K562 (cell line): ENCODE measurements around the gene RPS17. TPM values are rescaled to one million over a fixed set of nuclear protein-coding genes. Genes with fewer than 3 reads are reported as not detected.
A peak's percentile ranks its signal among the peaks of the same experiment; 100 is the strongest.
"Not testable (repeated sequence)": the region's sequence is repeated elsewhere in the genome, so short reads cannot be mapped to it uniquely, and the experiment has no call there.

Experiments
- ATAC-seq: fragments of 200-7000 bp; cut with Tn5 transposase; 3 replicates; pipeline ENCODE4 v1.9.1; 2020; ENCODE audit warnings: moderate library complexity
- BruUV-seq: library from RNA; stranded (reverse); fragments of 400-500 nt; replicated peaks from 2 replicates; lab custom pipeline; 2021; lab: Mats Ljungman, UMichigan
- CTCF ChIA-PET: fragments of 300-600 bp; formaldehyde crosslinking; extraction: SDS; loops from one replicate; lab custom pipeline; 2021; ENCODE audit warnings: low intra/inter-chr PET ratio; lab: Yijun Ruan, JAX
- POLR2A ChIA-PET: fragments of 300-600, 350-650 bp; sonication (Branson Sonifier 250); formaldehyde crosslinking; extraction: SDS; loops from one replicate; lab custom pipeline; 2021; ENCODE audit warnings: antibody characterized with exemption, inconsistent platforms; lab: Yijun Ruan, JAX
- DNase-seq, 4 experiments: peaks; one replicate each; pipeline versions ENCODE4 v3.0.0 to v3.0.0-alpha.2; 2011 to 2018; ENCODE audit warnings: low spot score in 3 of 4, mixed read lengths in 3 of 4; ENCODE audit errors: extremely low read depth in 1 of 4
- FAIRE-seq: peaks from 2 replicates; lab custom pipeline; 2011; peaks lifted over from hg19 to GRCh38; lab: Jason Lieb, UNC
- H2AFZ ChIP-seq: 2 replicates; pipeline ENCODE4 v1.6.0; 2011; ENCODE audit warnings: low read depth, low read length, control low read depth, inconsistent platforms
- H3K27ac ChIP-seq: fragments of 200-600 bp; 3 replicates; pipeline ENCODE4 v1.8.0; 2011; ENCODE audit warnings: low read depth, mild to moderate bottlenecking, control low read depth, inconsistent platforms, low read length, moderate library complexity, mixed read lengths; ENCODE audit errors: extremely low read depth
- H3K27me3 ChIP-seq, 2 experiments: fragments of 300-600 bp in 1 of 2; 2 replicates in 1 of 2; 3 replicates in 1 of 2; pipeline versions ENCODE4 v1.6.0 to v1.8.0; 2011; ENCODE audit warnings: inconsistent platforms in 2 of 2, low read length in 2 of 2, mild to moderate bottlenecking in 1 of 2, mixed read lengths in 1 of 2, moderate library complexity in 1 of 2; ENCODE audit not compliant: control insufficient read depth in 2 of 2, insufficient read depth in 2 of 2
- H3K36me3 ChIP-seq: fragments of 300-600 bp; 3 replicates; pipeline ENCODE4 v1.8.0; 2011; ENCODE audit warnings: mild to moderate bottlenecking, low read length, inconsistent platforms; ENCODE audit not compliant: control insufficient read depth, insufficient read depth
- H3K4me1 ChIP-seq, 2 experiments: fragments of 200-600 bp in 1 of 2; replicated peaks in 1 of 2; 2 replicates in 1 of 2; 3 replicates in 1 of 2; pipeline versions ENCODE4 v1.5.1 to v1.8.0; 2011; ENCODE audit warnings: inconsistent platforms in 2 of 2, low read length in 2 of 2, mild to moderate bottlenecking in 1 of 2, mixed read lengths in 1 of 2, moderate library complexity in 1 of 2; ENCODE audit not compliant: control insufficient read depth in 2 of 2, insufficient read depth in 2 of 2
- H3K4me2 ChIP-seq: 2 replicates; pipeline ENCODE4 v1.6.1; 2011; ENCODE audit warnings: low read length, control low read depth, inconsistent platforms, mixed read lengths; ENCODE audit not compliant: insufficient read depth
- H3K4me3 ChIP-seq: fragments of 200-600 bp; sonication (generic), shearing (Covaris generic); 2 replicates; pipeline ENCODE4 v1.5.1; 2016; ENCODE audit warnings: control low read depth, inconsistent platforms
- H3K79me2 ChIP-seq: fragments of 200-600 bp; 3 replicates; pipeline ENCODE4 v1.8.0; 2011; ENCODE audit warnings: low read length, inconsistent platforms; ENCODE audit not compliant: control insufficient read depth, insufficient read depth
- H3K9ac ChIP-seq, 2 experiments: 2 replicates each; pipeline versions ENCODE4 v1.6.0 to v1.6.1; 2011; ENCODE audit warnings: low read depth in 2 of 2, low read length in 2 of 2, control low read depth in 1 of 2, inconsistent platforms in 1 of 2, mild to moderate bottlenecking in 1 of 2, mixed read lengths in 1 of 2; ENCODE audit not compliant: insufficient read depth in 1 of 2
- H3K9me1 ChIP-seq: one replicate; pipeline ENCODE4 v1.6.0; 2011; ENCODE audit warnings: inconsistent platforms, mild to moderate bottlenecking, low read length, moderate library complexity; ENCODE audit not compliant: control insufficient read depth, insufficient read depth
- H3K9me3 ChIP-seq: replicated peaks from 2 replicates; pipeline ENCODE4 v1.5.1; 2011; ENCODE audit warnings: low read depth, low read length, inconsistent platforms; ENCODE audit not compliant: control insufficient read depth, insufficient read depth
- H4K20me1 ChIP-seq: replicated peaks from 2 replicates; pipeline ENCODE4 v1.6.1; 2011; ENCODE audit warnings: low read length, inconsistent platforms, mixed read lengths; ENCODE audit not compliant: control insufficient read depth, insufficient read depth
- ARID1B ChIP-seq: fragments of 450-650 bp; IDR thresholded peaks from 2 replicates; pipeline ENCODE4 v1.6.1; 2016; ENCODE audit warnings: antibody characterized with exemption, mild to moderate bottlenecking, inconsistent platforms
- ARID2 ChIP-seq: fragments of 450-650 bp; IDR thresholded peaks from 2 replicates; pipeline ENCODE4 v1.6.1; 2017; ENCODE audit warnings: antibody characterized with exemption, mild to moderate bottlenecking
- EHMT2 ChIP-seq: fragments of 450-650 bp; IDR thresholded peaks from 2 replicates; pipeline ENCODE4 v1.6.1; 2018; ENCODE audit warnings: antibody characterized with exemption
- HBP1 ChIP-seq: fragments of 450-650 bp; formaldehyde crosslinking; IDR thresholded peaks from 2 replicates; pipeline ENCODE4 v1.4.0; 2022; ENCODE audit warnings: missing genetic modification characterization
- HDGF ChIP-seq: fragments of 450-650 bp; IDR thresholded peaks from 2 replicates; pipeline ENCODE4 v1.6.1; 2016
- MLLT1 ChIP-seq, 2 experiments: fragments of 450-650 bp; IDR thresholded peaks; 2 replicates each; pipeline ENCODE4 v1.6.1; 2016
- MTA1 ChIP-seq: fragments of 450-650 bp; IDR thresholded peaks from 2 replicates; pipeline ENCODE4 v1.6.1; 2017; ENCODE audit warnings: borderline replicate concordance
- SMARCA4 ChIP-seq: fragments of 450-650 bp; IDR thresholded peaks from 2 replicates; pipeline ENCODE4 v1.6.1; 2016
- ZNF512 ChIP-seq: IDR thresholded peaks from 2 replicates; pipeline ENCODE4 v1.6.1; 2016; ENCODE audit warnings: missing genetic modification characterization, missing compliant biosample characterization
- WGBS: fragments of 100-300 bp; shearing (Covaris generic); methylation state at CpG from one replicate; pipeline ENCODE4 v1.1.6; 2016; ENCODE audit warnings: low coverage, mixed read lengths; ENCODE audit not compliant: insufficient coverage; ENCODE audit errors: missing lambda C conversion rate; 5-methylcytosine and 5-hydroxymethylcytosine counted together
- in situ Hi-C: fragments of 300-500 bp; cut with MboI; formaldehyde crosslinking; loops from 4 replicates; pipeline ENCODE4 v1.15.0; 2018; ENCODE audit warnings: inconsistent platforms, mixed read lengths
- intact Hi-C: fragments of 100-400 bp; cut with micrococcal nuclease; formaldehyde crosslinking; loops from 2 replicates; pipeline ENCODE4 v1.14.2; 2022
- polyA plus RNA-seq, 8 experiments: library from polyadenylated mRNA; depleted of rRNA in 4 of 8; stranded (reverse) in 5 of 8; unstranded in 3 of 8; fragments of >200 nt; fragmentation: Nextera tagmentation in 2 of 8; fragmentation: Illumina TruSeq in 1 of 8; extraction: Ambion mirVana in 2 of 8; extraction: Trizol in 1 of 8; gene quantifications; 2 replicates each; pipeline versions ENCODE4 v1.2.1 to v1.2.3, GENCODE V29; 2011 to 2014; ENCODE audit warnings: inconsistent platforms in 1 of 8, missing spikeins in 1 of 8
- total RNA-seq, 7 experiments: library from RNA; depleted of rRNA in 6 of 7; stranded (reverse); fragments of >200 nt in 6 of 7; fragmentation: Illumina TruSeq in 2 of 7; extraction: Trizol in 2 of 7; gene quantifications; 2 replicates each; pipeline versions ENCODE4 v1.2.1 to v1.2.3, GENCODE V29; 2011 to 2021; ENCODE audit warnings: low replicate concordance in 1 of 7

The RPS17 gene
- total and polyA plus RNA-seq, 9 of the 15 experiments (the other 6 are each of a cell fraction or from before 2014, with no cell fraction given) = 1,988 to 6,515 (median 5,229) TPM

- ATAC-seq, CTCF ChIA-PET, H3K79me2 ChIP-seq, POLR2A ChIA-PET, intact Hi-C loops, H3K4me2 ChIP-seq, H3K27ac ChIP-seq, H2AFZ ChIP-seq, FAIRE-seq, H3K9me3 ChIP-seq, H3K4me3 ChIP-seq, H3K27me3 ChIP-seq, H3K4me1 ChIP-seq, H3K36me3 ChIP-seq, H4K20me1 ChIP-seq, DNase-seq, H3K9me1 ChIP-seq, H3K9ac ChIP-seq: not testable (repeated sequence)
- in situ Hi-C loops = loop anchor here (5.0 to 25.0 kb wide), 2 partner anchors 126 to 1839 kb away; no protein-coding TSS in a partner anchor
- TSS peak; percentile 13 for BruUV-seq
These were observed 42.3 kb downstream of the RPS17 start for GRCh38 chr15:82497978-82498377.

GRCh38 chr15:82488250-82488649 is 52.0 kb downstream of the RPS17 start:
- FAIRE-seq = not testable (repeated sequence)
- TF ChIP-seq HBP1 (peak; percentile 54; the same call in 1 of the 2 replicates), HDGF (peak; percentile 71; the same call in 1 of the 2 replicates), SMARCA4 (0 out of 2 replicates have a peak, but pooled peaks have one; percentile 28), MLLT1 (IDR thresholded peaks at IDR 0.05) (peak; percentile 33 to 45; a peak in 1 of 4 replicates), MTA1 (peak; percentile 44; the same call in 1 of the 2 replicates), EHMT2 (peak; percentile 38; the same call in 1 of the 2 replicates), ZNF512 (tag) (peak; percentile 86), ARID2 (0 out of 2 replicates have a peak, but pooled peaks have one; percentile 33), ARID1B (0 out of 2 replicates have a peak, but pooled peaks have one; percentile 22)

More at GRCh38 chr15:82488250-82488649, 52.0 kb downstream of the RPS17 start:
- H3K27me3 ChIP-seq, H2AFZ ChIP-seq, H3K9me3 ChIP-seq, intact Hi-C loops, H3K4me2 ChIP-seq, H3K4me1 ChIP-seq, H3K9ac ChIP-seq, H4K20me1 ChIP-seq, H3K4me3 ChIP-seq, ATAC-seq, POLR2A ChIA-PET, H3K9me1 ChIP-seq, BruUV-seq, H3K27ac ChIP-seq, H3K79me2 ChIP-seq, H3K36me3 ChIP-seq: not testable (repeated sequence)
- 38% methylated on average over 4 of the region's 4 CpGs for WGBS
- DNase-seq = peak in 1 of 4 experiments; percentile 9
- in situ Hi-C loops = loop anchor here (25.0 kb wide), 1 partner anchor 1849 kb away; no protein-coding TSS in a partner anchor
- CTCF ChIA-PET = interaction anchor here (0.6 kb wide), 1 partner anchor 1447 kb away, joined by 3 read pairs; no protein-coding TSS in a partner anchor
